BLaER1 (cell line): ENCODE results near the gene CDKN2A.

ENCODE experiments used
- H3K27ac ChIP-seq: shearing (Covaris generic); formaldehyde crosslinking; 2 replicates; pipeline ENCODE4 v1.8.1; 2022
- H3K27me3 ChIP-seq: shearing (Covaris generic); formaldehyde crosslinking; 2 replicates; pipeline ENCODE4 v1.8.1; 2022
- H3K36me3 ChIP-seq: shearing (Covaris generic); formaldehyde crosslinking; 2 replicates; pipeline ENCODE4 v1.8.1; 2022
- H3K4me1 ChIP-seq: shearing (Covaris generic); formaldehyde crosslinking; 2 replicates; pipeline ENCODE4 v1.8.1; 2022
- H3K4me2 ChIP-seq: shearing (Covaris generic); formaldehyde crosslinking; 2 replicates; pipeline ENCODE4 v1.8.1; 2022
- H3K4me3 ChIP-seq: shearing (Covaris generic); formaldehyde crosslinking; 2 replicates; pipeline ENCODE4 v1.8.1; 2022
- H3K9ac ChIP-seq: shearing (Covaris generic); formaldehyde crosslinking; 2 replicates; pipeline ENCODE4 v1.8.1; 2022
- H3K9me3 ChIP-seq: shearing (Covaris generic); formaldehyde crosslinking; 2 replicates; pipeline ENCODE4 v1.8.1; 2022
- H4K20me1 ChIP-seq: shearing (Covaris generic); formaldehyde crosslinking; 2 replicates; pipeline ENCODE4 v1.8.1; 2022
- Cebpa-rat ChIP-seq: shearing (Covaris generic); IDR thresholded peaks from 2 replicates; pipeline ENCODE4 v1.8.1; 2022

Gene CDKN2A

DNA sequence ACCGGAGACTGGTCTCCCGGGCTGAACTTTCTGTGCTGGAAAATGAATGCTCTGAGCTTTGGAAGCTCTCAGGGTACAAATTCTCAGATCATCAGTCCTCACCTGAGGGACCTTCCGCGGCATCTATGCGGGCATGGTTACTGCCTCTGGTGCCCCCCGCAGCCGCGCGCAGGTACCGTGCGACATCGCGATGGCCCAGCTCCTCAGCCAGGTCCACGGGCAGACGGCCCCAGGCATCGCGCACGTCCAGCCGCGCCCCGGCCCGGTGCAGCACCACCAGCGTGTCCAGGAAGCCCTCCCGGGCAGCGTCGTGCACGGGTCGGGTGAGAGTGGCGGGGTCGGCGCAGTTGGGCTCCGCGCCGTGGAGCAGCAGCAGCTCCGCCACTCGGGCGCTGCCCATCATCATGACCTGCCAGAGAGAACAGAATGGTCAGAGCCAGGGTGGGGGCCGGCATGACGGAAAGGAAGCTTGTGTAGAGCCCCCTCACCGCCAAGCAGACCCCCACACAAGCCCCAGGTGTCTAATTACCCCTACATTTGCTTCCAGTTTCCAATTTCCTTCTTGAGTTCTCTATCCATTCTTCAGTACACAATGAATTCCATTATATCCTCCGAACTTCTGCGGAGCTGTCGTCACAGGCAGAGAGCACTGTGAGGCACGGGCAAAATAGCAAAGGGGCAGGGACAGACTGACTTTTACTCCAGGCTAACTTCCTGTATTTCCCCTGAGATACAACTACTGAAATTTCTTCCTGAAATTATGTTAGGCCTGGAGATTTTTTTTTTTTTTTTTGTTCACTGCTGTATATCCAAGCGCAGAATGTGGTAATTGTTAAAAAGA is 23.2 kb downstream of the CDKN2A start:
- Histone ChIP-seq H3K4me2 (no peak overlapping the region), H3K27ac (no peak overlapping the region), H4K20me1 (peaks cover 100% of the 10 kb centered on the region), H3K9me3 (peaks cover 34% of the 10 kb centered on the region), H3K9ac (no peak overlapping the region), H3K4me3 (no peak overlapping the region), H3K4me1 (peaks cover 20% of the 10 kb centered on the region), H3K36me3 (peaks cover 15% of the 10 kb centered on the region), H3K27me3 (peaks cover 100% of the 10 kb centered on the region)
- no peak for TF ChIP-seq Cebpa-rat

GRCh38 chr9:21969951-21970799 is 24.0 kb downstream of the CDKN2A start:
- H3K4me2 ChIP-seq: no peak overlapping the region
- H3K27ac ChIP-seq: no peak overlapping the region
- H3K9ac ChIP-seq: no peak overlapping the region
- H4K20me1 ChIP-seq: peaks cover 100% of the 10 kb centered on the region
- peaks cover 34% of the 10 kb centered on the region for H3K9me3 ChIP-seq
- H3K27me3 ChIP-seq: peaks cover 100% of the 10 kb centered on the region
- peaks cover 22% of the 10 kb centered on the region for H3K4me1 ChIP-seq
- peaks cover 15% of the 10 kb centered on the region for H3K36me3 ChIP-seq
- TF ChIP-seq Cebpa-rat: no peak
- no peak overlapping the region for H3K4me3 ChIP-seq

GRCh38 chr9:21969011-21969940 is 24.9 kb downstream of the CDKN2A start:
- peaks cover 100% of the 10 kb centered on the region for H3K27me3 ChIP-seq
- H3K9ac ChIP-seq: no peak overlapping the region
- peaks cover 40% of the 10 kb centered on the region for H3K9me3 ChIP-seq
- H3K4me2 ChIP-seq: no peak overlapping the region
- peaks cover 95% of the 10 kb centered on the region for H4K20me1 ChIP-seq
- no peak overlapping the region for H3K4me3 ChIP-seq
- TF ChIP-seq Cebpa-rat: no peak
- peaks cover 18% of the 10 kb centered on the region for H3K4me1 ChIP-seq
- peaks cover 15% of the 10 kb centered on the region for H3K36me3 ChIP-seq
- no peak overlapping the region for H3K27ac ChIP-seq

- Histone ChIP-seq H4K20me1 (peaks cover 87% of the 10 kb centered on the region), H3K36me3 (peaks cover 15% of the 10 kb centered on the region), H3K4me2 (no peak overlapping the region), H3K9ac (no peak overlapping the region), H3K9me3 (peaks cover 46% of the 10 kb centered on the region), H3K27ac (no peak overlapping the region), H3K4me1 (peaks cover 18% of the 10 kb centered on the region), H3K4me3 (no peak overlapping the region), H3K27me3 (peaks cover 100% of the 10 kb centered on the region)
- TF ChIP-seq Cebpa-rat: no peak
Measured at GRCh38 chr9:21968331-21969010, 25.7 kb downstream of the CDKN2A start.

- no peak overlapping the region for H3K4me3 ChIP-seq
- no peak overlapping the region for H3K9ac ChIP-seq
- H3K4me2 ChIP-seq: no peak overlapping the region
- peaks cover 18% of the 10 kb centered on the region for H3K4me1 ChIP-seq
- no peak overlapping the region for H3K27ac ChIP-seq
- peaks cover 80% of the 10 kb centered on the region for H4K20me1 ChIP-seq
- no peak for TF ChIP-seq Cebpa-rat
- H3K9me3 ChIP-seq: peaks cover 53% of the 10 kb centered on the region
- H3K27me3 ChIP-seq: peaks cover 100% of the 10 kb centered on the region
- peaks cover 15% of the 10 kb centered on the region for H3K36me3 ChIP-seq
Measured at GRCh38 chr9:21967702-21968101, 26.5 kb downstream of the CDKN2A start.

- H3K4me1 ChIP-seq: peaks cover 18% of the 10 kb centered on the region
- TF ChIP-seq Cebpa-rat: no peak
- peak overlapping the region; percentile 36; the same call in 1 of the 2 replicates for H3K4me2 ChIP-seq
- peaks cover 59% of the 10 kb centered on the region for H3K9me3 ChIP-seq
- peaks cover 15% of the 10 kb centered on the region for H3K36me3 ChIP-seq
- H3K9ac ChIP-seq: no peak overlapping the region
- H3K27ac ChIP-seq: no peak overlapping the region
- no peak overlapping the region for H3K4me3 ChIP-seq
- peaks cover 74% of the 10 kb centered on the region for H4K20me1 ChIP-seq
- H3K27me3 ChIP-seq: peaks cover 96% of the 10 kb centered on the region
Measured at GRCh38 chr9:21967169-21967568, 27.0 kb downstream of the CDKN2A start.

- peaks cover 66% of the 10 kb centered on the region for H4K20me1 ChIP-seq
- peaks cover 87% of the 10 kb centered on the region for H3K27me3 ChIP-seq
- peaks cover 15% of the 10 kb centered on the region for H3K36me3 ChIP-seq
- no peak overlapping the region for H3K9ac ChIP-seq
- no peak overlapping the region for H3K4me2 ChIP-seq
- peaks cover 18% of the 10 kb centered on the region for H3K4me1 ChIP-seq
- no peak for TF ChIP-seq Cebpa-rat
- no peak overlapping the region for H3K4me3 ChIP-seq
- peaks cover 58% of the 10 kb centered on the region for H3K9me3 ChIP-seq
- H3K27ac ChIP-seq: no peak overlapping the region
Measured at GRCh38 chr9:21966140-21966851, 27.9 kb downstream of the CDKN2A start.

- Histone ChIP-seq H3K27me3 (peaks cover 79% of the 10 kb centered on the region), H3K36me3 (peaks cover 6% of the 10 kb centered on the region), H3K4me3 (peak overlapping the region; percentile 53), H4K20me1 (peaks cover 57% of the 10 kb centered on the region), H3K4me1 (peaks cover 18% of the 10 kb centered on the region), H3K9ac (no peak overlapping the region), H3K4me2 (peak overlapping the region; percentile 71), H3K9me3 (peaks cover 50% of the 10 kb centered on the region), H3K27ac (no peak overlapping the region)
- no peak for TF ChIP-seq Cebpa-rat
Measured at GRCh38 chr9:21965401-21965951, 28.7 kb downstream of the CDKN2A start.
